Activated CD8-positive, alpha-beta T cell treated with anti-CD3 and anti-CD28 coated beads for 36 hours (primary cell): ENCODE data around the gene COQ7. TPM values are rescaled to one million over a fixed set of nuclear protein-coding genes. Genes with fewer than 3 reads are reported as not detected.

Experiments used
- ATAC-seq: fragments of 200-7000 bp; cut with Tn5 transposase; one replicate; pipeline ENCODE4 v1.10.0; 2021; ENCODE audit warnings: mild to moderate bottlenecking, moderate library complexity
- CTCF ChIA-PET: fragments of 350-600 bp; sonication (Branson Sonifier 250); formaldehyde crosslinking; loops from one replicate; lab custom pipeline; 2021; ENCODE audit warnings: antibody characterized with exemption; lab: Charles Lee
- POLR2A ChIA-PET: fragments of 350-600 bp; sonication (Branson Sonifier 250); formaldehyde crosslinking; loops from one replicate; lab custom pipeline; 2021; ENCODE audit warnings: antibody characterized with exemption; lab: Charles Lee
- DNase-seq: peaks from one replicate; pipeline ENCODE4 v3.0.0-alpha.2; 2020
- H3K27ac Mint-ChIP-seq: one replicate; pipeline ENCODE4 v1.8.0; 2021; ENCODE audit warnings: mild to moderate bottlenecking, mixed read lengths
- H3K27me3 Mint-ChIP-seq: one replicate; pipeline ENCODE4 v1.8.0; 2021; ENCODE audit warnings: mixed read lengths
- H3K36me3 Mint-ChIP-seq: one replicate; pipeline ENCODE4 v1.8.0; 2021; ENCODE audit warnings: low read depth, mixed read lengths
- H3K4me1 Mint-ChIP-seq: one replicate; pipeline ENCODE4 v1.8.0; 2021; ENCODE audit warnings: low read depth, mixed read lengths
- H3K4me3 Mint-ChIP-seq: one replicate; pipeline ENCODE4 v1.8.0; 2021; ENCODE audit warnings: mild to moderate bottlenecking, moderate library complexity, mixed read lengths
- H3K9me3 Mint-ChIP-seq: one replicate; pipeline ENCODE4 v1.8.0; 2021; ENCODE audit warnings: mixed read lengths
- CTCF ChIP-seq: fragments of 200-600 bp; IDR thresholded peaks from one replicate; pipeline ENCODE4 v1.8.0; 2022; ENCODE audit warnings: antibody characterized with exemption, mild to moderate bottlenecking
- intact Hi-C: fragments of 100-400 bp; cut with micrococcal nuclease; formaldehyde crosslinking; loops from one replicate; pipeline ENCODE4 v1.10.0; 2022
- total RNA-seq, 2 experiments: library from RNA; stranded (reverse); gene quantifications; one replicate each; pipeline ENCODE4 v1.2.3, GENCODE V29; 2021

COQ7 gene
- total RNA-seq, 2 experiments from 2014 or later = 16.9 to 19.2 TPM

- Mint-ChIP-seq H3K9me3 (peaks cover 6% of the 10 kb centered on the region), H3K27me3 (peaks cover 8% of the 10 kb centered on the region), H3K36me3 (peaks cover 2% of the 10 kb centered on the region), H3K4me1 (no peaks in the 10 kb centered on the region), H3K4me3 (no peak overlapping the region), H3K27ac (no peak overlapping the region)
- no peak for ATAC-seq
- no peak for DNase-seq
- TF ChIP-seq CTCF = no peak
- intact Hi-C loops = no loop called here
- ChIA-PET CTCF (interaction anchor here (1.4 kb wide), 1 partner anchor 43 kb away, joined by 3 read pairs; no protein-coding TSS in a partner anchor), POLR2A (interaction anchor here (0.9 kb wide), 1 partner anchor 51 kb away, joined by 4 read pairs; no protein-coding TSS in a partner anchor)
These were observed 34.9 kb downstream of the COQ7 start for GRCh38 chr16:19102187-19102872.

GRCh38 chr16:19104607-19105006 lies 37.2 kb downstream of the COQ7 start:
- CTCF ChIA-PET = interaction anchor here (2.7 kb wide), 1 partner anchor 18 kb away, joined by 10 read pairs; no protein-coding TSS in a partner anchor
- Mint-ChIP-seq H3K36me3 (no peaks in the 10 kb centered on the region), H3K4me1 (peaks cover 3% of the 10 kb centered on the region), H3K4me3 (no peak overlapping the region), H3K27me3 (peaks cover 2% of the 10 kb centered on the region), H3K9me3 (peaks cover 3% of the 10 kb centered on the region), H3K27ac (no peak overlapping the region)
- intact Hi-C loops = no loop called here
- TF ChIP-seq CTCF = no peak
- POLR2A ChIA-PET = no interaction called here
- ATAC-seq = no peak
- DNase-seq = no peak

- H3K9me3 Mint-ChIP-seq = peaks cover under 1% of the 10 kb centered on the region
These were observed 37.7 kb downstream of the COQ7 start for GRCh38 chr16:19105131-19105530.

GRCh38 chr16:19105891-19106624 lies 38.6 kb downstream of the COQ7 start:
- Mint-ChIP-seq H3K9me3 (no peaks in the 10 kb centered on the region), H3K27ac (no peak overlapping the region), H3K27me3 (peaks cover 4% of the 10 kb centered on the region), H3K36me3 (no peaks in the 10 kb centered on the region), H3K4me3 (no peak overlapping the region), H3K4me1 (peaks cover 3% of the 10 kb centered on the region)
- no peak for TF ChIP-seq CTCF
- ATAC-seq (no peak), DNase-seq (no peak)
- ChIA-PET CTCF (interaction anchor here (2.7 kb wide), 1 partner anchor 20 kb away, joined by 10 read pairs; no protein-coding TSS in a partner anchor), POLR2A (no interaction called here)
- intact Hi-C loops = no loop called here

More at GRCh38 chr16:19105131-19105530, 37.7 kb downstream of the COQ7 start:
- no peak for DNase-seq
- CTCF ChIA-PET = interaction anchor here (2.7 kb wide), 1 partner anchor 19 kb away, joined by 10 read pairs; no protein-coding TSS in a partner anchor
- peaks cover 3% of the 10 kb centered on the region for H3K4me1 Mint-ChIP-seq
- TF ChIP-seq CTCF = no peak
- no peaks in the 10 kb centered on the region for H3K36me3 Mint-ChIP-seq
- no peak overlapping the region for H3K27ac Mint-ChIP-seq
- intact Hi-C loops = no loop called here
- peaks cover 4% of the 10 kb centered on the region for H3K27me3 Mint-ChIP-seq
- no peak for ATAC-seq
- POLR2A ChIA-PET = no interaction called here
- H3K4me3 Mint-ChIP-seq = no peak overlapping the region
